ENCODE results near the gene ZFP36L2.

The ZFP36L2 gene

GRCh38 chr2:43178602-43179542, 47.5 kb downstream of the ZFP36L2 start:
- no peak overlapping the region for H3K4me3 ChIP-seq (ENCODE audit: low read depth, low read length)
- DNase-seq (ENCODE audit: low read depth), result no peak
- TF ChIP-seq CTCF (IDR thresholded peaks at IDR 0.05; ENCODE audit: control insufficient read depth, extremely low read depth, insufficient read depth), result no peak

- DNase-seq (ENCODE audit: low read depth), result no peak
- TF ChIP-seq CTCF (IDR thresholded peaks at IDR 0.05; ENCODE audit: control insufficient read depth, extremely low read depth, insufficient read depth), result no peak
- H3K4me3 ChIP-seq (ENCODE audit: low read depth, low read length), result no peak overlapping the region
Observed at GRCh38 chr2:43178055-43178598, 48.3 kb downstream of the ZFP36L2 start.

- TF ChIP-seq CTCF (IDR thresholded peaks at IDR 0.05; ENCODE audit: control insufficient read depth, extremely low read depth, insufficient read depth), result no peak
- no peak for DNase-seq (ENCODE audit: low read depth)
- no peak overlapping the region for H3K4me3 ChIP-seq (ENCODE audit: low read depth, low read length)
Observed at GRCh38 chr2:43176449-43176848, 50.0 kb downstream of the ZFP36L2 start.

- no peak for DNase-seq (ENCODE audit: low read depth)
- TF ChIP-seq CTCF (IDR thresholded peaks at IDR 0.05; ENCODE audit: control insufficient read depth, extremely low read depth, insufficient read depth), result no peak
- H3K4me3 ChIP-seq (ENCODE audit: low read depth, low read length), result no peak overlapping the region
Observed at GRCh38 chr2:43175876-43176275, 50.5 kb downstream of the ZFP36L2 start.

- H3K4me3 ChIP-seq (ENCODE audit: low read depth, low read length), result no peak overlapping the region
- no peak for DNase-seq (ENCODE audit: low read depth)
- no peak for TF ChIP-seq CTCF (IDR thresholded peaks at IDR 0.05; ENCODE audit: control insufficient read depth, extremely low read depth, insufficient read depth)
Observed at GRCh38 chr2:43175020-43175441, 51.4 kb downstream of the ZFP36L2 start.

- no peak overlapping the region for H3K4me3 ChIP-seq (ENCODE audit: low read depth, low read length)
- no peak for TF ChIP-seq CTCF (IDR thresholded peaks at IDR 0.05; ENCODE audit: control insufficient read depth, extremely low read depth, insufficient read depth)
Observed at GRCh38 chr2:43174368-43174916, 52.0 kb downstream of the ZFP36L2 start.

More at GRCh38 chr2:43174368-43174916, 52.0 kb downstream of the ZFP36L2 start:
- DNase-seq (ENCODE audit: low read depth), result no peak

Measured in LNCaP clone FGC (cell line).